Neural cell (in vitro differentiated cells): Measurements from ENCODE around the gene TMIGD1. TPM values are rescaled to one million over a fixed set of nuclear protein-coding genes. Genes with fewer than 3 reads are reported as not detected.
"Not testable (repeated sequence)": the region's sequence is repeated elsewhere in the genome, so short reads cannot be mapped to it uniquely, and the experiment has no call there.

Experiments
- H2AFZ ChIP-seq: fragments of 200-600, 300-800 bp; sonication (generic), shearing (Covaris generic); 2 replicates; pipeline ENCODE4 v1.6.0; 2014; ENCODE audit warnings: low read depth, mild to moderate bottlenecking, antibody characterized with exemption, low read length, moderate library complexity
- H3F3A ChIP-seq: fragments of 200-600 bp; shearing (Covaris generic); 2 replicates; pipeline ENCODE4 v1.6.1; 2016; ENCODE audit warnings: mild to moderate bottlenecking, moderate library complexity, mixed read lengths, antibody characterized with exemption, low read length; ENCODE audit not compliant: insufficient read depth, poor library complexity, severe bottlenecking
- H3K27ac ChIP-seq: fragments of 200-600, 300-800 bp; sonication (generic), shearing (Covaris generic); 2 replicates; pipeline ENCODE4 v1.5.1; 2014; ENCODE audit warnings: mild to moderate bottlenecking, low read length, moderate library complexity
- H3K27me3 ChIP-seq: fragments of 300-800, 200-600 bp; sonication (generic), shearing (Covaris generic); 2 replicates; pipeline ENCODE4 v1.6.0; 2014; ENCODE audit warnings: mild to moderate bottlenecking, low read depth, low read length, moderate library complexity; ENCODE audit not compliant: insufficient read depth
- H3K36me3 ChIP-seq: fragments of 300-800, 200-600 bp; sonication (generic), shearing (Covaris generic); 2 replicates; pipeline ENCODE4 v1.5.1; 2014; ENCODE audit warnings: mild to moderate bottlenecking, antibody characterized with exemption, low read length, moderate library complexity; ENCODE audit not compliant: insufficient read depth
- H3K4me2 ChIP-seq: fragments of 300-800, 200-600 bp; sonication (generic), shearing (Covaris generic); 2 replicates; pipeline ENCODE4 v1.6.0; 2014; ENCODE audit warnings: mild to moderate bottlenecking, low read length
- H3K4me3 ChIP-seq: fragments of 300-800, 200-600 bp; sonication (generic), shearing (Covaris generic); 2 replicates; pipeline ENCODE4 v1.5.1; 2014; ENCODE audit warnings: mild to moderate bottlenecking, low read length, moderate library complexity
- H3K79me2 ChIP-seq: fragments of 200-600 bp; shearing (Covaris generic); replicated peaks from 2 replicates; pipeline ENCODE4 v1.6.0; 2014; ENCODE audit warnings: mild to moderate bottlenecking, low read length, moderate library complexity; ENCODE audit not compliant: insufficient read depth
- H3K9ac ChIP-seq: fragments of 300-800, 200-600 bp; sonication (generic), shearing (Covaris generic); 2 replicates; pipeline ENCODE4 v1.6.1; 2016; ENCODE audit warnings: mild to moderate bottlenecking, low read length, mixed read lengths
- H3K9me2 ChIP-seq: fragments of 200-600 bp; shearing (Covaris generic); 2 replicates; pipeline ENCODE4 v1.6.1; 2016; ENCODE audit warnings: mild to moderate bottlenecking, low read length, mixed read lengths; ENCODE audit not compliant: insufficient read depth
- H3K9me3 ChIP-seq: fragments of 200-600, 300-800 bp; sonication (generic), shearing (Covaris generic); 2 replicates; pipeline ENCODE4 v1.6.1; 2016; ENCODE audit warnings: mild to moderate bottlenecking, mixed run types, low read length, moderate library complexity, mixed read lengths
- H4K20me1 ChIP-seq: fragments of 200-600 bp; shearing (Covaris generic); 2 replicates; pipeline ENCODE4 v1.6.1; 2016; ENCODE audit warnings: mild to moderate bottlenecking, mixed run types; ENCODE audit not compliant: insufficient read depth
- EP300 ChIP-seq: fragments of 450-650 bp; conservative IDR thresholded peaks from 2 replicates; pipeline ENCODE4 v1.6.1; 2014; ENCODE audit warnings: antibody characterized with exemption, mild to moderate bottlenecking, moderate library complexity; ENCODE audit not compliant: poor library complexity, severe bottlenecking
- EZH2 ChIP-seq: fragments of 200-600, 300-800 bp; shearing (Covaris generic), sonication (generic); IDR thresholded peaks from 2 replicates; pipeline ENCODE4 v1.6.1; 2014; ENCODE audit warnings: antibody characterized with exemption, low read length, borderline replicate concordance, mild to moderate bottlenecking; ENCODE audit not compliant: insufficient read depth, poor library complexity, severe bottlenecking
- MXI1 ChIP-seq: fragments of 450-650 bp; conservative IDR thresholded peaks from 2 replicates; pipeline ENCODE4 v1.6.1; 2014; ENCODE audit warnings: antibody characterized with exemption, mild to moderate bottlenecking; ENCODE audit not compliant: poor library complexity, severe bottlenecking
- POLR2AphosphoS5 ChIP-seq: IDR thresholded peaks from 2 replicates; pipeline ENCODE4 v1.6.1; 2012
- RAD21 ChIP-seq: fragments of 450-650 bp; conservative IDR thresholded peaks from 2 replicates; pipeline ENCODE4 v1.6.1; 2014; ENCODE audit warnings: antibody characterized with exemption, mild to moderate bottlenecking, moderate library complexity
- SMC3 ChIP-seq: fragments of 450-650 bp; conservative IDR thresholded peaks from 2 replicates; pipeline ENCODE4 v1.6.1; 2014; ENCODE audit warnings: antibody characterized with exemption, mild to moderate bottlenecking, moderate library complexity; ENCODE audit not compliant: poor library complexity
- TAF1 ChIP-seq: IDR thresholded peaks from 2 replicates; pipeline ENCODE4 v1.6.1; 2012; ENCODE audit warnings: low read depth
- polyA plus RNA-seq: library from polyadenylated mRNA; depleted of rRNA; stranded (reverse); fragments of >200 nt; gene quantifications from 2 replicates; pipeline ENCODE4 v1.2.3, GENCODE V29; 2014
- TF ChIP-seq, protein P1 (sequence below): IDR thresholded peaks from 2 replicates; pipeline ENCODE4 v1.6.1; 2012; ENCODE audit warnings: borderline replicate concordance
- TF ChIP-seq, protein P2 (sequence below): fragments of 450-650 bp; IDR thresholded peaks from 2 replicates; pipeline ENCODE4 v1.5.1; 2014; ENCODE audit warnings: antibody characterized with exemption, mild to moderate bottlenecking, moderate library complexity; ENCODE audit not compliant: poor library complexity, severe bottlenecking

The TMIGD1 gene
- polyA plus RNA-seq, 1 donor from 2014 or later = not detected

DNA sequence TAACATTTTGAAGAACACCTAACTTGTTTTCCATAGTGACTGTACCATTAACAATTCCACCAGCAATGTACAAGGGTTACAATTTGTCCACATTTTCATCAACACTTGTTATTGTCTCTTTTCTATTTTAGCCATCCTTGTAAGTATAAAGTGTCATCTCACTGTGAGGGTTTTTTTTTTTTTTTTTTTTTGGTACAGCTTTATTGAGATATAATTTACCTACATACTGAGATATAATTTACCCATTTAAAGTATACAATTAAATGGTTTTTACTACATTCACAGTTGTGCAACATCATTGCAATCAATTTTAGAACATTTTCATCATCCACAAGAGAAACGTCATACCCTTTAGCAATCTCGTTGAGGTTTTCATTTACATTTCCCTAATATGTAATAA lies 17.9 kb upstream of the TMIGD1 start:
- no peaks in the 10 kb centered on the region for H3K36me3 ChIP-seq
- H3K9me3 ChIP-seq = no peaks in the 10 kb centered on the region
- H3K9ac ChIP-seq = no peak overlapping the region

DNA sequence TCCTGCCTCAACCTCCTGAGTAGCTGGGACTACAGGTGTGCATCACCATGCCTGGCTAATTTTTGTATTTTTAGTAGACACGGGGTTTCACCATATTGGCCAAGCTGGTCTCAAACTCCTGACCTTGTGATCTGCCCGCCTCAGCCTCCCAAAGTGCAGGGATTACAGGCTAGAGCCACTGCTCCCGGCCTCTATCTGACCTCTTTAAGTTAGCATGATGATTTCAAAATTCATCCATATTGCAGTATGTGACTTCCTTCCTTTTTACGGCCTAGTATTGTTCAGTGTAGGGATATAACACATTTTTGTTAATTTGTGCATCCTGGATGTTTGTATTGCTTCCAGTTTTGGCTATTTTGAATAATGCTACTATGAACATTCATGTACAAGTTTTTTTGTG lies 17.4 kb upstream of the TMIGD1 start:
- H3K27me3 ChIP-seq, H2AFZ ChIP-seq, H3K27ac ChIP-seq, H3K36me3 ChIP-seq, H3K4me2 ChIP-seq, H4K20me1 ChIP-seq, H3K4me3 ChIP-seq, H3F3A ChIP-seq, H3K9me2 ChIP-seq, H3K9me3 ChIP-seq, H3K9ac ChIP-seq, H3K79me2 ChIP-seq: not testable (repeated sequence)

More for the DNA sequence above, 17.9 kb upstream of the TMIGD1 start:
- H3K27me3 ChIP-seq = no peaks in the 10 kb centered on the region
- H3K4me3 ChIP-seq = no peak overlapping the region
- no peak overlapping the region for H3K27ac ChIP-seq
- TF ChIP-seq MXI1 = no peak
- TF ChIP-seq, protein P1, sequence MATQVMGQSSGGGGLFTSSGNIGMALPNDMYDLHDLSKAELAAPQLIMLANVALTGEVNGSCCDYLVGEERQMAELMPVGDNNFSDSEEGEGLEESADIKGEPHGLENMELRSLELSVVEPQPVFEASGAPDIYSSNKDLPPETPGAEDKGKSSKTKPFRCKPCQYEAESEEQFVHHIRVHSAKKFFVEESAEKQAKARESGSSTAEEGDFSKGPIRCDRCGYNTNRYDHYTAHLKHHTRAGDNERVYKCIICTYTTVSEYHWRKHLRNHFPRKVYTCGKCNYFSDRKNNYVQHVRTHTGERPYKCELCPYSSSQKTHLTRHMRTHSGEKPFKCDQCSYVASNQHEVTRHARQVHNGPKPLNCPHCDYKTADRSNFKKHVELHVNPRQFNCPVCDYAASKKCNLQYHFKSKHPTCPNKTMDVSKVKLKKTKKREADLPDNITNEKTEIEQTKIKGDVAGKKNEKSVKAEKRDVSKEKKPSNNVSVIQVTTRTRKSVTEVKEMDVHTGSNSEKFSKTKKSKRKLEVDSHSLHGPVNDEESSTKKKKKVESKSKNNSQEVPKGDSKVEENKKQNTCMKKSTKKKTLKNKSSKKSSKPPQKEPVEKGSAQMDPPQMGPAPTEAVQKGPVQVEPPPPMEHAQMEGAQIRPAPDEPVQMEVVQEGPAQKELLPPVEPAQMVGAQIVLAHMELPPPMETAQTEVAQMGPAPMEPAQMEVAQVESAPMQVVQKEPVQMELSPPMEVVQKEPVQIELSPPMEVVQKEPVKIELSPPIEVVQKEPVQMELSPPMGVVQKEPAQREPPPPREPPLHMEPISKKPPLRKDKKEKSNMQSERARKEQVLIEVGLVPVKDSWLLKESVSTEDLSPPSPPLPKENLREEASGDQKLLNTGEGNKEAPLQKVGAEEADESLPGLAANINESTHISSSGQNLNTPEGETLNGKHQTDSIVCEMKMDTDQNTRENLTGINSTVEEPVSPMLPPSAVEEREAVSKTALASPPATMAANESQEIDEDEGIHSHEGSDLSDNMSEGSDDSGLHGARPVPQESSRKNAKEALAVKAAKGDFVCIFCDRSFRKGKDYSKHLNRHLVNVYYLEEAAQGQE = no peak
- no peak for TF ChIP-seq TAF1
- TF ChIP-seq, protein P2, sequence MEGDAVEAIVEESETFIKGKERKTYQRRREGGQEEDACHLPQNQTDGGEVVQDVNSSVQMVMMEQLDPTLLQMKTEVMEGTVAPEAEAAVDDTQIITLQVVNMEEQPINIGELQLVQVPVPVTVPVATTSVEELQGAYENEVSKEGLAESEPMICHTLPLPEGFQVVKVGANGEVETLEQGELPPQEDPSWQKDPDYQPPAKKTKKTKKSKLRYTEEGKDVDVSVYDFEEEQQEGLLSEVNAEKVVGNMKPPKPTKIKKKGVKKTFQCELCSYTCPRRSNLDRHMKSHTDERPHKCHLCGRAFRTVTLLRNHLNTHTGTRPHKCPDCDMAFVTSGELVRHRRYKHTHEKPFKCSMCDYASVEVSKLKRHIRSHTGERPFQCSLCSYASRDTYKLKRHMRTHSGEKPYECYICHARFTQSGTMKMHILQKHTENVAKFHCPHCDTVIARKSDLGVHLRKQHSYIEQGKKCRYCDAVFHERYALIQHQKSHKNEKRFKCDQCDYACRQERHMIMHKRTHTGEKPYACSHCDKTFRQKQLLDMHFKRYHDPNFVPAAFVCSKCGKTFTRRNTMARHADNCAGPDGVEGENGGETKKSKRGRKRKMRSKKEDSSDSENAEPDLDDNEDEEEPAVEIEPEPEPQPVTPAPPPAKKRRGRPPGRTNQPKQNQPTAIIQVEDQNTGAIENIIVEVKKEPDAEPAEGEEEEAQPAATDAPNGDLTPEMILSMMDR = no peak
- TF ChIP-seq POLR2AphosphoS5 = no peak
- TF ChIP-seq RAD21 = no peak
- no peak for TF ChIP-seq SMC3
- no peak for TF ChIP-seq EP300
- TF ChIP-seq EZH2 = no peak
- no peaks in the 10 kb centered on the region for H3K79me2 ChIP-seq
- H2AFZ ChIP-seq = no peak overlapping the region
- no peak overlapping the region for H3K4me2 ChIP-seq
- no peaks in the 10 kb centered on the region for H3K9me2 ChIP-seq
- H3F3A ChIP-seq = no peaks in the 10 kb centered on the region
- H4K20me1 ChIP-seq = no peaks in the 10 kb centered on the region

DNA sequence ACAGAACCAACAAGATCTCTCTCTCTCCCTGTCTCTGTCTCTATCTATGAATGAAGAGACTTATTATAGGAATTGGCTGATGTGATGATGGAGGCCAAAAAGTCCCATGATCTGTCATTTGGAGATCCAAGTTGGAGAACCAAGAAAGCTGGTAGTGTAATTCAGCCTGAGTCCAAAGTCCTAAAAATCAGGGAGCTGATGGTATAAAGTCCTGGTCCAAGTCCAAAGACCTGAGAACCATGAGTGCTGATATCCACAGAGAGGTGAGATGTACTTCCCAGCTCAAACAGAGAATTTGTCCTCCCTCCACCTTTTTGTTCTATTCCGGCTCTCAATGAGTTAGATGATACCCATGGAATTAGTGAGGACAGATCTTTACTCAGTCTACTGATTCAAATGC lies 15.4 kb upstream of the TMIGD1 start:
- TF ChIP-seq, protein P1 = no peak
- TF ChIP-seq RAD21 (no peak), SMC3 (no peak), EZH2 (no peak), EP300 (no peak), TAF1 (no peak), MXI1 (no peak), POLR2AphosphoS5 (no peak)
- TF ChIP-seq, protein P2 = no peak
- H3K9me2 ChIP-seq = no peaks in the 10 kb centered on the region
- H3F3A ChIP-seq = no peaks in the 10 kb centered on the region
- no peaks in the 10 kb centered on the region for H4K20me1 ChIP-seq
- no peak overlapping the region for H3K27ac ChIP-seq
- H3K36me3 ChIP-seq = no peaks in the 10 kb centered on the region
- no peaks in the 10 kb centered on the region for H3K79me2 ChIP-seq
- H3K27me3 ChIP-seq = no peaks in the 10 kb centered on the region
- no peak overlapping the region for H3K4me3 ChIP-seq
- H2AFZ ChIP-seq = no peak overlapping the region
- no peaks in the 10 kb centered on the region for H3K9me3 ChIP-seq
- H3K4me2 ChIP-seq = no peak overlapping the region
- H3K9ac ChIP-seq = no peak overlapping the region
